NCI-H146 (cell line): ENCODE data around the gene DOLPP1.
A peak's percentile ranks its signal among the peaks of the same experiment; 100 is the strongest.
"Not testable (repeated sequence)": the region's sequence is repeated elsewhere in the genome, so short reads cannot be mapped to it uniquely, and the experiment has no call there.

Experiments used
- DNase-seq: peaks from one replicate; lab custom pipeline; 2025; lab: John Stamatoyannopoulos, UW

DOLPP1 gene

GRCh38 chr9:129111528-129112151 lies 30.7 kb downstream of the DOLPP1 start:
- peak; percentile 53 for DNase-seq

- not testable (repeated sequence) for DNase-seq
Measured at GRCh38 chr9:129112526-129112925, 31.6 kb downstream of the DOLPP1 start.

- DNase-seq = no peak
Measured at GRCh38 chr9:129113645-129114304, 32.9 kb downstream of the DOLPP1 start.

- no peak for DNase-seq
Measured at GRCh38 chr9:129118799-129119198, 37.9 kb downstream of the DOLPP1 start.

GRCh38 chr9:129121483-129121882 lies 40.6 kb downstream of the DOLPP1 start:
- DNase-seq = no peak

- DNase-seq = no peak
Measured at GRCh38 chr9:129122133-129122532, 41.2 kb downstream of the DOLPP1 start.

GRCh38 chr9:129122976-129123375 lies 42.1 kb downstream of the DOLPP1 start:
- DNase-seq = not testable (repeated sequence)

- DNase-seq = no peak
Measured at GRCh38 chr9:129124506-129125069, 43.7 kb downstream of the DOLPP1 start.

- no peak for DNase-seq
Measured at GRCh38 chr9:129125478-129125877, 44.6 kb downstream of the DOLPP1 start.

- no peak for DNase-seq
Measured at GRCh38 chr9:129126749-129127618, 46.1 kb downstream of the DOLPP1 start.

GRCh38 chr9:129128689-129129088 lies 47.8 kb downstream of the DOLPP1 start:
- no peak for DNase-seq

GRCh38 chr9:129130271-129130670 lies 49.4 kb downstream of the DOLPP1 start:
- not testable (repeated sequence) for DNase-seq

GRCh38 chr9:129130791-129131190 lies 49.9 kb downstream of the DOLPP1 start:
- no peak for DNase-seq

- DNase-seq = peak; percentile 6
Measured at GRCh38 chr9:129131300-129132145, 50.6 kb downstream of the DOLPP1 start.

- DNase-seq = no peak
Measured at GRCh38 chr9:129133082-129133481, 52.2 kb downstream of the DOLPP1 start.

- no peak for DNase-seq
Measured at GRCh38 chr9:129135476-129135875, 54.6 kb downstream of the DOLPP1 start.

- no peak for DNase-seq
Measured at GRCh38 chr9:129136446-129137035, 55.6 kb downstream of the DOLPP1 start.

- no peak for DNase-seq
Measured at GRCh38 chr9:129137292-129138143, 56.6 kb downstream of the DOLPP1 start.

GRCh38 chr9:129138144-129138462 lies 57.2 kb downstream of the DOLPP1 start:
- DNase-seq = no peak

GRCh38 chr9:129138476-129139232 lies 57.7 kb downstream of the DOLPP1 start:
- no peak for DNase-seq
